A673 (cell line): Measurements from ENCODE around the gene MDFIC2. TPM values are rescaled to one million over a fixed set of nuclear protein-coding genes. Genes with fewer than 3 reads are reported as not detected.
A peak's percentile ranks its signal among the peaks of the same experiment; 100 is the strongest.
"Not testable (repeated sequence)": the region's sequence is repeated elsewhere in the genome, so short reads cannot be mapped to it uniquely, and the experiment has no call there.

Experiments
- BruUV-seq: library from RNA; stranded (reverse); fragments of 400-500 nt; replicated peaks from 2 replicates; lab custom pipeline; 2021; lab: Mats Ljungman, UMichigan
- CTCF ChIA-PET: fragments of 300-600 bp; sonication (Branson Sonifier 250); formaldehyde crosslinking; loops from one replicate; lab custom pipeline; 2022; ENCODE audit warnings: antibody characterized with exemption; lab: Charles Lee
- POLR2A ChIA-PET: fragments of 300-600 bp; sonication (Branson Sonifier 250); formaldehyde crosslinking; loops from one replicate; lab custom pipeline; 2022; ENCODE audit warnings: antibody characterized with exemption; ENCODE audit not compliant: low non-redundant PET; lab: Charles Lee
- DNase-seq: peaks from one replicate; pipeline ENCODE4 v3.0.0-alpha.2; 2015; ENCODE audit warnings: low spot score
- H3K27ac ChIP-seq: fragments of 200-600 bp; sonication (generic); 2 replicates; pipeline ENCODE4 v1.5.1; 2016; ENCODE audit warnings: mixed run types, low read depth, mild to moderate bottlenecking, mixed read lengths, antibody characterized with exemption, low read length; ENCODE audit not compliant: poor library complexity, severe bottlenecking
- H3K27me3 ChIP-seq: fragments of 200-600 bp; sonication (generic); replicated peaks from 2 replicates; pipeline ENCODE4 v1.6.1; 2017; ENCODE audit warnings: mixed run types, low read depth, mild to moderate bottlenecking, mixed read lengths, antibody characterized with exemption, low read length; ENCODE audit not compliant: insufficient read depth, poor library complexity
- H3K36me3 ChIP-seq: fragments of 200-600 bp; sonication (generic); 2 replicates; pipeline ENCODE4 v1.6.1; 2016; ENCODE audit warnings: mixed run types, mild to moderate bottlenecking, mixed read lengths, antibody characterized with exemption, low read length; ENCODE audit not compliant: insufficient read depth, poor library complexity, severe bottlenecking
- H3K4me1 ChIP-seq: fragments of 200-600 bp; sonication (generic); 2 replicates; pipeline ENCODE4 v1.6.1; 2017; ENCODE audit warnings: mixed run types, mild to moderate bottlenecking, mixed read lengths, antibody characterized with exemption, low read length; ENCODE audit not compliant: insufficient read depth, poor library complexity, severe bottlenecking
- H3K4me3 ChIP-seq: fragments of 200-600 bp; sonication (generic); 2 replicates; pipeline ENCODE4 v1.5.1; 2016; ENCODE audit warnings: low read depth, mixed run types, mild to moderate bottlenecking, mixed read lengths, low read length; ENCODE audit not compliant: poor library complexity, severe bottlenecking
- H3K9me3 ChIP-seq: fragments of 200-600 bp; sonication (generic); 2 replicates; pipeline ENCODE4 v1.6.1; 2016; ENCODE audit warnings: mixed run types, low read depth, mild to moderate bottlenecking, mixed read lengths, antibody characterized with exemption, low read length; ENCODE audit not compliant: poor library complexity, severe bottlenecking
- EZH2 ChIP-seq: fragments of 200-600 bp; sonication (generic); IDR thresholded peaks from 2 replicates; pipeline ENCODE4 v1.6.1; 2017; ENCODE audit warnings: borderline replicate concordance, low read depth, mild to moderate bottlenecking, mixed read lengths, antibody characterized with exemption, low read length; ENCODE audit not compliant: poor library complexity, severe bottlenecking
- intact Hi-C: fragments of 100-400 bp; cut with micrococcal nuclease; formaldehyde crosslinking; loops from one replicate; pipeline ENCODE4 v1.10.0; 2022; ENCODE audit not compliant: unreplicated experiment
- total RNA-seq: library from RNA; stranded (reverse); gene quantifications from 2 replicates; pipeline ENCODE4 v1.2.3, GENCODE V29; 2021
- TF ChIP-seq, protein P1 (sequence below): fragments of 300-800, 200-600 bp; sonication (generic); conservative IDR thresholded peaks from 2 replicates; pipeline ENCODE4 v1.5.1; 2017; ENCODE audit warnings: low read depth, mild to moderate bottlenecking, antibody characterized with exemption, low read length, moderate library complexity, mixed read lengths

MDFIC2 gene
- total RNA-seq, 1 experiment from 2014 or later = not detected

DNA sequence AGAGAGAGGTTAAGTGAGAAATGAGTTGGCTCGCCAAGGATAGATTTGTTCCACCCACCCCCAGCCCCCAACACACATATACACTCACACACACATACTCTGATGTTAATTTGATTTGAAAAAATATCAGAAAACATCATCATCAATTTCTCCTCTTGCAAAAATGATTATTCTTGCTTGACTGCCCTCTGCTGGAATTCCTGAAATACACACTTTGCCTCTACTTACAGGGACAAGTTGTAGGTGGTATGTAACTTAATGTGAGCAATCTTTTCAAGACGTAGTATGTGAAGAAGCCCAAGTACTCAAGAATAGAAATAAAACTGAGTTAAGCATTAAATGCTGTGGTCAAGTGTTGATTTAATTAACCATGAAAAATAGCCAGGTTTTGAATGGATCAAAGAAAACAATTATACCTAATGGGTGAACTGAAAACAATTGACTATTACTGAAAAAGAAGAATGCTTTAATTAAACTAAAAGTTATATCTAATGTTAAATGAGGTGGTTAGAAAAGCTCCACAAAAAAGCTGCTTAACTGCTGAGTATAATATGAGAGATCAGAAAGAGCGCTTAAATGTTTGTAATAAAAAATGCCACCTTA is 46.6 kb upstream of the MDFIC2 start:
- Histone ChIP-seq H3K4me1 (no peaks in the 10 kb centered on the region), H3K4me3 (no peak overlapping the region), H3K9me3 (no peaks in the 10 kb centered on the region), H3K27me3 (no peaks in the 10 kb centered on the region), H3K27ac (no peak overlapping the region), H3K36me3 (no peaks in the 10 kb centered on the region)
- BruUV-seq = no TSS peak
- intact Hi-C loops = loop anchor here (10.0 kb wide), 1 partner anchor 264 kb away; no protein-coding TSS in a partner anchor
- CTCF ChIA-PET = interaction anchor here (0.7 kb wide), 1 partner anchor 1313 kb away, joined by 3 read pairs; no protein-coding TSS in a partner anchor
- peak; percentile 15 for DNase-seq
- TF ChIP-seq EZH2 = no peak
- TF ChIP-seq, protein P1, sequence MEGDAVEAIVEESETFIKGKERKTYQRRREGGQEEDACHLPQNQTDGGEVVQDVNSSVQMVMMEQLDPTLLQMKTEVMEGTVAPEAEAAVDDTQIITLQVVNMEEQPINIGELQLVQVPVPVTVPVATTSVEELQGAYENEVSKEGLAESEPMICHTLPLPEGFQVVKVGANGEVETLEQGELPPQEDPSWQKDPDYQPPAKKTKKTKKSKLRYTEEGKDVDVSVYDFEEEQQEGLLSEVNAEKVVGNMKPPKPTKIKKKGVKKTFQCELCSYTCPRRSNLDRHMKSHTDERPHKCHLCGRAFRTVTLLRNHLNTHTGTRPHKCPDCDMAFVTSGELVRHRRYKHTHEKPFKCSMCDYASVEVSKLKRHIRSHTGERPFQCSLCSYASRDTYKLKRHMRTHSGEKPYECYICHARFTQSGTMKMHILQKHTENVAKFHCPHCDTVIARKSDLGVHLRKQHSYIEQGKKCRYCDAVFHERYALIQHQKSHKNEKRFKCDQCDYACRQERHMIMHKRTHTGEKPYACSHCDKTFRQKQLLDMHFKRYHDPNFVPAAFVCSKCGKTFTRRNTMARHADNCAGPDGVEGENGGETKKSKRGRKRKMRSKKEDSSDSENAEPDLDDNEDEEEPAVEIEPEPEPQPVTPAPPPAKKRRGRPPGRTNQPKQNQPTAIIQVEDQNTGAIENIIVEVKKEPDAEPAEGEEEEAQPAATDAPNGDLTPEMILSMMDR = peak; percentile 62
- POLR2A ChIA-PET = no interaction called here

DNA sequence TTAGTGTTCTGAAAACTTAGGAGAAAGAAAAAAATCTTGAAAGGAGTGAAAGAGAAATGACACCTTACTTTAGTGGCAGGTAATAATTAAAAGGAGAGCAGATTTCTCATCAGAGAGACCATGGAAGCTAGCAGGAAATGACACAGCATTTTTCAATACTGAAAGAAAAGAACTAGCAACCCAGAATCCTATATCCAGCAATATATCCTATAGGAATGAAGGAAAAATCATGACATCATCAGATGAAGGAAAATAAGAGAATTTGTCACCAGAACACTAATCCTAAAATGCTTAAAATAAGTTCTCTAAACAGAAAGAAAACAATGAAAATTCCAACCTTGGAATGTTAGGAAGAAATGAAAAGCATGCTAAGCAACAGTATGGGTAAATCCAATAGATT is 39.8 kb upstream of the MDFIC2 start:
- Histone ChIP-seq H3K27ac (no peak overlapping the region), H3K36me3 (no peaks in the 10 kb centered on the region), H3K4me3 (no peak overlapping the region), H3K4me1 (no peaks in the 10 kb centered on the region), H3K9me3 (no peaks in the 10 kb centered on the region), H3K27me3 (no peaks in the 10 kb centered on the region)
- intact Hi-C loops = loop anchor here (10.0 kb wide), 1 partner anchor 257 kb away; no protein-coding TSS in a partner anchor
- BruUV-seq = no TSS peak
- CTCF ChIA-PET = no interaction called here
- no peak for DNase-seq
- POLR2A ChIA-PET = no interaction called here
- no peak for TF ChIP-seq EZH2
- TF ChIP-seq, protein P1 = no peak

DNA sequence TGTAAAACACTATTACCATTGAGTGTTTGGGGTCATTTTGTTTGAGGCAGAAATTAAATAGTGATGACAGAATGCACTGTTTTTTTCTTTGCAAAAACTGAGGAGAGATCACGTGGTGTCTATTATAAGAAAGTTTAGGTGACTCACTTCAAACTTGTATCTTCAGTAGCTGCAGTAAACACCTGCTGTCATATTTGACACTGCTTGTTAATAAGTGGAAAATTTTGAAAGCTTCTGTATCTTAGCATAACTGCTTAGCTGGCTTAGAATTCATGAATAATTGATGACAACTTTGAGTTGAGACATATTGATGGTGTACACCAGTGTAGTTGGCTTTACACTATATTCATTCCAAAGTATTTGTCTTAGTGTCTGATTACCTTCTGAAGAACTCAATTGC is 29.7 kb upstream of the MDFIC2 start:
- H3K27ac ChIP-seq = no peak overlapping the region
- H3K4me1 ChIP-seq = no peaks in the 10 kb centered on the region
- TF ChIP-seq, protein P1 = no peak
- TF ChIP-seq EZH2 = no peak
- no peaks in the 10 kb centered on the region for H3K27me3 ChIP-seq
- no peaks in the 10 kb centered on the region for H3K9me3 ChIP-seq
- intact Hi-C loops = no loop called here
- H3K36me3 ChIP-seq = no peaks in the 10 kb centered on the region
- DNase-seq = no peak
- CTCF ChIA-PET = no interaction called here
- POLR2A ChIA-PET = no interaction called here
- H3K4me3 ChIP-seq = no peak overlapping the region
- no TSS peak for BruUV-seq

DNA sequence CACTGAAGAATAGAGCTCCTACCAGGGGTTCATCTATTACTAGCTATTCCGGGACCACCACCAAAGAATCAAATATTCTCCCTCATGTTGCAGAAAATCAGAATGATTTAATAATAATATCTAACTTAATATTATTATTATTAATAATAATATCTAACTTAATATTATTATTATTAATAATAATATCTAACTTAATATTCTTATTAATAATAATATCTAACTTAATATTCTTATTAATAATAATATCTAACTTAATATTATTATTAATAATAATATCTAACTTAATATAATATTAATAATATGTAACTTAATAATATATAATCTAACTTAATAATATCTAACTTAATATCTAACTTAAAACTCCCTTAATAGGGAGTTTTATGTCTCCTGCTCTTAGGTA is 24.4 kb upstream of the MDFIC2 start:
- H3K4me3 ChIP-seq, H3K27me3 ChIP-seq, CTCF ChIA-PET: not testable (repeated sequence)

More for the DNA sequence above, 24.4 kb upstream of the MDFIC2 start:
- POLR2A ChIA-PET, H3K27ac ChIP-seq, H3K9me3 ChIP-seq, intact Hi-C loops, H3K36me3 ChIP-seq, H3K4me1 ChIP-seq, DNase-seq, BruUV-seq: not testable (repeated sequence)
